HFF-Myc (cell line): ENCODE measurements around the gene SPTAN1.

ENCODE experiments used
- DNase-seq: peaks from one replicate; pipeline ENCODE4 v3.0.0-alpha.2; 2011; ENCODE audit warnings: low read depth; ENCODE audit errors: extremely low read depth
- H3K4me3 ChIP-seq: replicated peaks from 2 replicates; pipeline ENCODE4 v1.5.1; 2011; ENCODE audit warnings: low read depth, mild to moderate bottlenecking, control low read depth, low read length
- CTCF ChIP-seq: IDR thresholded peaks from 2 replicates; pipeline ENCODE4 v1.5.1; 2012; ENCODE audit warnings: mild to moderate bottlenecking, low read depth, low read length, control low read depth; ENCODE audit errors: missing control alignments

Gene SPTAN1

GRCh38 chr9:128521956-128522355 lies 30.4 kb upstream of the SPTAN1 start:
- DNase-seq: no peak
- no peak for TF ChIP-seq CTCF
- H3K4me3 ChIP-seq: no peak overlapping the region

GRCh38 chr9:128523199-128523925 lies 29.0 kb upstream of the SPTAN1 start:
- no peak for TF ChIP-seq CTCF
- no peak for DNase-seq

GRCh38 chr9:128526720-128527119 lies 25.7 kb upstream of the SPTAN1 start:
- DNase-seq: no peak
- TF ChIP-seq CTCF: no peak
- no peak overlapping the region for H3K4me3 ChIP-seq

More at GRCh38 chr9:128523199-128523925, 29.0 kb upstream of the SPTAN1 start:
- H3K4me3 ChIP-seq: no peak overlapping the region

GRCh38 chr9:128528445-128529160 lies 23.8 kb upstream of the SPTAN1 start:
- H3K4me3 ChIP-seq: no peak overlapping the region
- no peak for TF ChIP-seq CTCF
- no peak for DNase-seq

GRCh38 chr9:128529191-128529590 lies 23.2 kb upstream of the SPTAN1 start:
- no peak overlapping the region for H3K4me3 ChIP-seq
- no peak for TF ChIP-seq CTCF
- DNase-seq: no peak

- no peak for TF ChIP-seq CTCF
- no peak overlapping the region for H3K4me3 ChIP-seq
- no peak for DNase-seq
Measured at GRCh38 chr9:128532581-128532980, 19.8 kb upstream of the SPTAN1 start.
